ENCODE data around the gene MANEA. TPM values are rescaled to one million over a fixed set of nuclear protein-coding genes. Genes with fewer than 3 reads are reported as not detected.
A peak's percentile ranks its signal among the peaks of the same experiment; 100 is the strongest.

The MANEA gene
- polyA plus RNA-seq, 1 of the 3 experiments (the other 2 are of a cell fraction), result 2.8 TPM

DNA sequence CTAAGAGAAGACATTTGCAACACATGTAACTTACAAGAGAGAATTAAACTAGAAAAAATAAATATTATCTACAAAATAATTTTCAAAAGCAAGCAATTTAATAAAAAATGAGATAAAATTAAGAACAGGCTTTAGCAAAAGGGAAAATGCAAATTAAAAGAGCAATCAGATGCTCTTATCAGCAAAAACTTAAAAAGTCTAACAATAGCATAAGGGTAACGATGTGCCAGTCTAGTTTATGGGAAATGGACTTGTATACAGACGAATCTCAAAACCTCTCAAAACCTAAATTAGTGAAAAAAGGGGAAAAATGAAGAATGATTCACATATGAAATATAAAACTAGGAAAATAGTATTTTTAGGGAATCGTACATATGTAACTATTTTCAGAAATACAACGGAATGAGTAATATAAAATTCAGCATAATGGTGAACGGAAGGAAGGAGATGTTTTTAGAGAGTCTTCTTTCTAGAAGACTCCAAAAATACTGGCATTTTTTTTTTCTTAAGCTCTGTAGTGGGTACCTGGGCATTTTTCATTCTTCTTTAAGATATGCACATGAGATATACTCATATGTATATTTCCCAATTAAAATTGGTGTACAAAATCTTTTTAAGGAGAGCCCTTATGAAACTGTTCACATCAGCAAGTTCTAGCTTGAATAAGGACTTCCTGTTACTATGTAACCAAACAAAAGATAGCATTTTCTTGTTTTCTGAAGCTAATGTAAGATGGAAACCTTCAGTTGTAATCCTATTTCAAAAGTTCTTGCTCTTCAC, 927 bp upstream of the MANEA start:
- peak overlapping the region; percentile 76 for H3K9ac ChIP-seq
- peaks cover 43% of the 10 kb centered on the region for H3K79me2 ChIP-seq (ENCODE audit: insufficient read depth)
- no peaks in the 10 kb centered on the region for H3K36me3 ChIP-seq (replicated peaks in 1 of 2; ENCODE audit: control insufficient read depth in 1 of 2, insufficient read depth in 2 of 2, low read length in 1 of 2)
- H2AFZ ChIP-seq (ENCODE audit: low read depth), result peak overlapping the region; percentile 91
- no peaks in the 10 kb centered on the region for H3K27me3 ChIP-seq (ENCODE audit: insufficient read depth)
- H3F3A ChIP-seq (replicated peaks; ENCODE audit: insufficient read depth), result peaks cover 17% of the 10 kb centered on the region
- H3K4me3 ChIP-seq (ENCODE audit: low read depth in 2 of 2, low read length in 1 of 2), result peak overlapping the region; percentile 71 to 81
- peak overlapping the region; percentile 99 for H3K4me2 ChIP-seq
- no peaks in the 10 kb centered on the region for H3K9me3 ChIP-seq
- H3K27ac ChIP-seq (ENCODE audit: low read depth in 2 of 2, low read length in 1 of 2), result peak overlapping the region; percentile 81 to 96
- no peak for DNase-seq
- no peaks in the 10 kb centered on the region for H3K9me2 ChIP-seq
- CTCF ChIA-PET, result no interaction called here
- peaks cover 6 to 8% of the 10 kb centered on the region in 2 experiments; a peak in 3 of 4 replicates for H3K4me1 ChIP-seq (ENCODE audit: control insufficient read depth in 1 of 2, insufficient read depth in 2 of 2, low read depth in 1 of 2, low read length in 1 of 2)
- POLR2A ChIA-PET, result no interaction called here
- 3% methylated on average over 5 of the region's 5 CpGs for WGBS (ENCODE audit: low lambda C conversion rate)
- TF ChIP-seq YY1 (IDR thresholded peaks at IDR 0.05; ENCODE audit: low read depth), result no peak
- TF ChIP-seq RCOR1 (IDR thresholded peaks at IDR 0.05; ENCODE audit: low read length), result no peak
- no peak for TF ChIP-seq FOXJ3 (CRISPR knock-in tag; IDR thresholded peaks at IDR 0.05)
- TF ChIP-seq TAF1 (IDR thresholded peaks at IDR 0.05; ENCODE audit: borderline replicate concordance, low read depth, low read length), result no peak
- TF ChIP-seq ELF1 (IDR thresholded peaks at IDR 0.05), result no peak
- TF ChIP-seq, protein P1, sequence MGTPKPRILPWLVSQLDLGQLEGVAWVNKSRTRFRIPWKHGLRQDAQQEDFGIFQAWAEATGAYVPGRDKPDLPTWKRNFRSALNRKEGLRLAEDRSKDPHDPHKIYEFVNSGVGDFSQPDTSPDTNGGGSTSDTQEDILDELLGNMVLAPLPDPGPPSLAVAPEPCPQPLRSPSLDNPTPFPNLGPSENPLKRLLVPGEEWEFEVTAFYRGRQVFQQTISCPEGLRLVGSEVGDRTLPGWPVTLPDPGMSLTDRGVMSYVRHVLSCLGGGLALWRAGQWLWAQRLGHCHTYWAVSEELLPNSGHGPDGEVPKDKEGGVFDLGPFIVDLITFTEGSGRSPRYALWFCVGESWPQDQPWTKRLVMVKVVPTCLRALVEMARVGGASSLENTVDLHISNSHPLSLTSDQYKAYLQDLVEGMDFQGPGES (IDR thresholded peaks at IDR 0.05; ENCODE audit: low read depth, low read length), result no peak
- TF ChIP-seq, protein P2, sequence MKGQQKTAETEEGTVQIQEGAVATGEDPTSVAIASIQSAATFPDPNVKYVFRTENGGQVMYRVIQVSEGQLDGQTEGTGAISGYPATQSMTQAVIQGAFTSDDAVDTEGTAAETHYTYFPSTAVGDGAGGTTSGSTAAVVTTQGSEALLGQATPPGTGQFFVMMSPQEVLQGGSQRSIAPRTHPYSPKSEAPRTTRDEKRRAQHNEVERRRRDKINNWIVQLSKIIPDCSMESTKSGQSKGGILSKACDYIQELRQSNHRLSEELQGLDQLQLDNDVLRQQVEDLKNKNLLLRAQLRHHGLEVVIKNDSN (IDR thresholded peaks at IDR 0.05; ENCODE audit: borderline replicate concordance, low read depth), result no peak
- TF ChIP-seq TEAD4 (IDR thresholded peaks at IDR 0.05; ENCODE audit: borderline replicate concordance, insufficient read depth), result no peak
- no peak for TF ChIP-seq TCF12 (IDR thresholded peaks at IDR 0.05)
- no peak for TF ChIP-seq RAD21 (IDR thresholded peaks at IDR 0.05; ENCODE audit: low read length)
- no peak for TF ChIP-seq FOSL2 (IDR thresholded peaks at IDR 0.05; ENCODE audit: borderline replicate concordance, low read depth)
- TF ChIP-seq NRF1 (IDR thresholded peaks at IDR 0.05; ENCODE audit: low read depth, low read length), result no peak
- TF ChIP-seq, protein P3, sequence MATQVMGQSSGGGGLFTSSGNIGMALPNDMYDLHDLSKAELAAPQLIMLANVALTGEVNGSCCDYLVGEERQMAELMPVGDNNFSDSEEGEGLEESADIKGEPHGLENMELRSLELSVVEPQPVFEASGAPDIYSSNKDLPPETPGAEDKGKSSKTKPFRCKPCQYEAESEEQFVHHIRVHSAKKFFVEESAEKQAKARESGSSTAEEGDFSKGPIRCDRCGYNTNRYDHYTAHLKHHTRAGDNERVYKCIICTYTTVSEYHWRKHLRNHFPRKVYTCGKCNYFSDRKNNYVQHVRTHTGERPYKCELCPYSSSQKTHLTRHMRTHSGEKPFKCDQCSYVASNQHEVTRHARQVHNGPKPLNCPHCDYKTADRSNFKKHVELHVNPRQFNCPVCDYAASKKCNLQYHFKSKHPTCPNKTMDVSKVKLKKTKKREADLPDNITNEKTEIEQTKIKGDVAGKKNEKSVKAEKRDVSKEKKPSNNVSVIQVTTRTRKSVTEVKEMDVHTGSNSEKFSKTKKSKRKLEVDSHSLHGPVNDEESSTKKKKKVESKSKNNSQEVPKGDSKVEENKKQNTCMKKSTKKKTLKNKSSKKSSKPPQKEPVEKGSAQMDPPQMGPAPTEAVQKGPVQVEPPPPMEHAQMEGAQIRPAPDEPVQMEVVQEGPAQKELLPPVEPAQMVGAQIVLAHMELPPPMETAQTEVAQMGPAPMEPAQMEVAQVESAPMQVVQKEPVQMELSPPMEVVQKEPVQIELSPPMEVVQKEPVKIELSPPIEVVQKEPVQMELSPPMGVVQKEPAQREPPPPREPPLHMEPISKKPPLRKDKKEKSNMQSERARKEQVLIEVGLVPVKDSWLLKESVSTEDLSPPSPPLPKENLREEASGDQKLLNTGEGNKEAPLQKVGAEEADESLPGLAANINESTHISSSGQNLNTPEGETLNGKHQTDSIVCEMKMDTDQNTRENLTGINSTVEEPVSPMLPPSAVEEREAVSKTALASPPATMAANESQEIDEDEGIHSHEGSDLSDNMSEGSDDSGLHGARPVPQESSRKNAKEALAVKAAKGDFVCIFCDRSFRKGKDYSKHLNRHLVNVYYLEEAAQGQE (IDR thresholded peaks at IDR 0.05; ENCODE audit: low read depth, low read length), result no peak
- no peaks in the 10 kb centered on the region for H4K20me1 ChIP-seq (ENCODE audit: insufficient read depth)

Data from SK-N-SH (cell line).